Skeletal muscle satellite cell (primary cell): ENCODE measurements around the gene MID1. TPM values are rescaled to one million over a fixed set of nuclear protein-coding genes. Genes with fewer than 3 reads are reported as not detected.

Experiments
- small RNA-seq: library from RNA; depleted of rRNA; stranded (forward); fragments of <200 nt; gene quantifications from one replicate; pipeline ENCODE3, GENCODE V24; 2012

The MID1 gene

Small RNA genes within 50 kb of the gene (small RNA-seq; reads per million reads assigned to genes)
- gene RNU6-800P: not detected
